ENCODE data around the gene MCEMP1. TPM values are rescaled to one million over a fixed set of nuclear protein-coding genes. Genes with fewer than 3 reads are reported as not detected.

The MCEMP1 gene
- total RNA-seq, 6 experiments from 2014 or later = not detected

DNA sequence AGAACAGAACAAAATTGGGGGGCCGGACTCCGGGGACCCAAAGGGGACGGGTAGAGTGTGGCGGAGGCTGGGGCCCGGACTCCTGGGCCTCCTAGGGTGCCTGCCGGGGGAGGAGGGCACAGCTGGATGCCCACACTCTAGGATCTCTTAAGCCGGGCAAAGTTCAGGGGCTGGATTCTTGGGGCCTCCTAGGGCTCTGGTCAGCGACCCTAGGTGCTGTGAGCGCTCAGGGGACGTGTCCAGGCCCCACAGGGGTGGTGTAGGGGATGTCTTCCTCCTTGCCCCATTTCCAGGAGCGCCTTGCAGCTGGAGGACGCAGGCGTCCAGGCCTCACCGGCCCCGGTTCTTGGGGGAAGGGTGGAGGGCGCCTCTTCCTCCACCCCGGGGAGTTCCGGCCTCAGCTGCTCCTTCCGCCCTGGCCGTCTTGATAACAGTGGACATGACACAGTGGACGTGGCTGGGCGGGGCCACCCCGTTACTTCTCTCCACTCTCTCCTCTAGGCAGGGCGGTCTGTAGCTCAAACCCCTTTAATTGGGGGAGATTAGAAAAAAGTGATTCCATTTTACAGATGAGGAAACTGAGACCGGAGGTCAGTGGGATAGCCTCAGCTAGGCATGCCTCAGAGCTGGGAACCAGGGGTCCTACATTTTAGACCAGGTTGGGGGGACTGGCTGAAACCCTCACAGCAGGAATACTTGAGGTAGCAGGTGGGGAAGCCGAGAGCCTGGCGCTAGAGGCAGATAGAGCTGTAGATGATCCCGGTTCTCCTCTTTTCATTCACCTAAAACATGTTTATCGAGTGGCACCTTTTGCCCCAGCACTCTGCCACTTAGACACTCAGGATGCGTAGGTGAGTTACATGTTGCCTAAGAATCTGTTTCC is 39.3 kb upstream of the MCEMP1 start:
- Mint-ChIP-seq H3K4me1 (ENCODE audit: low read depth) (no peaks in the 10 kb centered on the region), H3K27me3 (ENCODE audit: insufficient read depth) (peaks cover 4% of the 10 kb centered on the region), H3K9me3 (peaks cover 4% of the 10 kb centered on the region; the same call in 1 of the 2 replicates)

DNA sequence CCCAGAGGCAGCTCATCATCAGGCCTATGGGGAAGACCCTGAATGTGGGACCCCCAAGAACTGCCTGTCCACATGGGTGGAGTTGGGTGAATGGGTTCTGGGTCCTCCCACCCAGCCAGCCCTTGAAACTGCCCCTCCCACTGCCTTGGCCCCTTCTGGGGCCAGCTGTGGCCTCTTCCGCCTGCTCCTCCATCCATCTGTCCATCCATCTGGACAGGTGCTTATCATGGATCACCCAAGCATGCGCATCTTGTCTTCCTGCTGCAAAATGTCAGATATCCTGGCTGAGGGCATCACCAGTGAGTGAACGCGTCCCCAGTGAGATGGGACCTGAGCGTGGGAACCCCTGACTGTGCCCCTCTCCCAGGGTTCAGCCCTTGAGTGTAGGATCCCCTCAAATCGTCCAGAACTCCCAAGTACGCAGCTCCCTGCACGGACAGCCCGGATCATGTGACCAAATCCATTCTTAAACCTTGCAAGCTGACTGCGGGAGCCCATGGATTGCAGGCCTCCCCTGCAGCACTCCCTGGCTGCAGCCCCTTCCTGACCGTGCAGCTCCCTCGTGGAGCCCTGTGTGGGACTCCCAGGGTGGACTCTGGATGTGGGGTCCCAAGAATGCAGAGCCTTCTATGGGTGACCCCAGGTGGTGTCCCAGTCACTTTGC is 38.0 kb upstream of the MCEMP1 start:
- Mint-ChIP-seq H3K27ac (no peak overlapping the region), H3K4me1 (ENCODE audit: low read depth) (no peaks in the 10 kb centered on the region), H3K9me3 (peaks cover 4% of the 10 kb centered on the region; the same call in 1 of the 2 replicates), H3K4me3 (no peak overlapping the region), H3K36me3 (ENCODE audit: low read depth) (no peaks in the 10 kb centered on the region), H3K27me3 (ENCODE audit: insufficient read depth) (peaks cover 4% of the 10 kb centered on the region)
- TF ChIP-seq, protein P1, sequence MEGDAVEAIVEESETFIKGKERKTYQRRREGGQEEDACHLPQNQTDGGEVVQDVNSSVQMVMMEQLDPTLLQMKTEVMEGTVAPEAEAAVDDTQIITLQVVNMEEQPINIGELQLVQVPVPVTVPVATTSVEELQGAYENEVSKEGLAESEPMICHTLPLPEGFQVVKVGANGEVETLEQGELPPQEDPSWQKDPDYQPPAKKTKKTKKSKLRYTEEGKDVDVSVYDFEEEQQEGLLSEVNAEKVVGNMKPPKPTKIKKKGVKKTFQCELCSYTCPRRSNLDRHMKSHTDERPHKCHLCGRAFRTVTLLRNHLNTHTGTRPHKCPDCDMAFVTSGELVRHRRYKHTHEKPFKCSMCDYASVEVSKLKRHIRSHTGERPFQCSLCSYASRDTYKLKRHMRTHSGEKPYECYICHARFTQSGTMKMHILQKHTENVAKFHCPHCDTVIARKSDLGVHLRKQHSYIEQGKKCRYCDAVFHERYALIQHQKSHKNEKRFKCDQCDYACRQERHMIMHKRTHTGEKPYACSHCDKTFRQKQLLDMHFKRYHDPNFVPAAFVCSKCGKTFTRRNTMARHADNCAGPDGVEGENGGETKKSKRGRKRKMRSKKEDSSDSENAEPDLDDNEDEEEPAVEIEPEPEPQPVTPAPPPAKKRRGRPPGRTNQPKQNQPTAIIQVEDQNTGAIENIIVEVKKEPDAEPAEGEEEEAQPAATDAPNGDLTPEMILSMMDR (IDR thresholded peaks at IDR 0.05) = no peak
- no peak for DNase-seq

More for the DNA sequence above, 39.3 kb upstream of the MCEMP1 start:
- Mint-ChIP-seq H3K27ac (no peak overlapping the region), H3K4me3 (no peak overlapping the region), H3K36me3 (ENCODE audit: low read depth) (no peaks in the 10 kb centered on the region)
- TF ChIP-seq, protein P1 (IDR thresholded peaks at IDR 0.05) = no peak
- DNase-seq = no peak

DNA sequence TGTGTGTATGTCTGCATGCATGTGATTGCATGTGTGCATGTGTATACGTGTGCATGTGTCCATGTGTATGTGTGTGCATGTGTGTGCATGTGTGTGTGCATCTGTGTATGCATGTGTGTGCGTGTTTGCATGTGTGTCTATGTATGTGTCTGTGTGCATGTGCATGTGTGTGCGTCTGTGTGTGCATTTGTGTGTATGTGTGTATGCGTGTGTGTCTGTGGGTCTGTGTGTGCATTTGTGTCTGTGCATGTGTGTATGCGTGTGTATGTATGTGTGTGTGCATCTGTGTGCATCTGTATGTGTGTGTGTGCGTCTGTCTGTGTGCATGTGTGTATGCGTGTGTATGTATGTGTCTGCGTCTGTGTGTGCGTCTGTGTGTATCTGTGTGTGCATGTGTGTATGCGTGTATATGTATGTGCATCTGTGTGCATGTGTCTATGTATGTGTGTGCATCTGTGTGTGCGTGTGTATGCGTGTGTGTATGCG is 37.0 kb upstream of the MCEMP1 start:
- no peak for DNase-seq
- no peak overlapping the region for H3K4me3 Mint-ChIP-seq
- H3K36me3 Mint-ChIP-seq (ENCODE audit: low read depth) = no peaks in the 10 kb centered on the region
- H3K9me3 Mint-ChIP-seq = peaks cover 4% of the 10 kb centered on the region; the same call in 1 of the 2 replicates
- TF ChIP-seq, protein P1 (IDR thresholded peaks at IDR 0.05) = no peak
- H3K27ac Mint-ChIP-seq = no peak overlapping the region
- peaks cover 4% of the 10 kb centered on the region for H3K27me3 Mint-ChIP-seq (ENCODE audit: insufficient read depth)
- no peaks in the 10 kb centered on the region for H3K4me1 Mint-ChIP-seq (ENCODE audit: low read depth)

DNA sequence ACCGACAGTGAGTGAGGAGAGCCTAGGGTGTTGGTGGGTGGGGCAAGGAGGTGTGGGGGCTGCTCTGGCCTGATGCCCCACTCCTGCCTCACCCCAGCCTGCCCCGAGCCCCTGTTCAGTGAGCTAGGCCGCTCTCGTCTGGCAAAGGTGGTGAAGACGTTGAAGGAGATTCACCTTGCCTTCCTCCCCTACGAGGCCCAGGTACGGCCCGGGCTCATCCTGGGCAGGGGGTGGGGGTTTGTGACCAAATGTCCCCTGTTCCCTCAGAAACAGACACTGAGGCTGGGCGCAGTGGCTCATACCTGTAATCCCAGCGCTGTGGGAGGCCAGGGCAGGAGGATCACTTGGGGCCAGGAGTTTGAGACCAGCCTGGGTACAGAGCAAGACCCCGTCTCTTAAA is 36.1 kb upstream of the MCEMP1 start:
- Mint-ChIP-seq H3K9me3 (peaks cover 4% of the 10 kb centered on the region; the same call in 1 of the 2 replicates), H3K4me1 (ENCODE audit: low read depth) (no peaks in the 10 kb centered on the region), H3K4me3 (no peak overlapping the region), H3K27ac (no peak overlapping the region), H3K36me3 (ENCODE audit: low read depth) (no peaks in the 10 kb centered on the region), H3K27me3 (ENCODE audit: insufficient read depth) (peaks cover 9% of the 10 kb centered on the region)
- DNase-seq = no peak
- TF ChIP-seq, protein P1 (IDR thresholded peaks at IDR 0.05) = no peak

DNA sequence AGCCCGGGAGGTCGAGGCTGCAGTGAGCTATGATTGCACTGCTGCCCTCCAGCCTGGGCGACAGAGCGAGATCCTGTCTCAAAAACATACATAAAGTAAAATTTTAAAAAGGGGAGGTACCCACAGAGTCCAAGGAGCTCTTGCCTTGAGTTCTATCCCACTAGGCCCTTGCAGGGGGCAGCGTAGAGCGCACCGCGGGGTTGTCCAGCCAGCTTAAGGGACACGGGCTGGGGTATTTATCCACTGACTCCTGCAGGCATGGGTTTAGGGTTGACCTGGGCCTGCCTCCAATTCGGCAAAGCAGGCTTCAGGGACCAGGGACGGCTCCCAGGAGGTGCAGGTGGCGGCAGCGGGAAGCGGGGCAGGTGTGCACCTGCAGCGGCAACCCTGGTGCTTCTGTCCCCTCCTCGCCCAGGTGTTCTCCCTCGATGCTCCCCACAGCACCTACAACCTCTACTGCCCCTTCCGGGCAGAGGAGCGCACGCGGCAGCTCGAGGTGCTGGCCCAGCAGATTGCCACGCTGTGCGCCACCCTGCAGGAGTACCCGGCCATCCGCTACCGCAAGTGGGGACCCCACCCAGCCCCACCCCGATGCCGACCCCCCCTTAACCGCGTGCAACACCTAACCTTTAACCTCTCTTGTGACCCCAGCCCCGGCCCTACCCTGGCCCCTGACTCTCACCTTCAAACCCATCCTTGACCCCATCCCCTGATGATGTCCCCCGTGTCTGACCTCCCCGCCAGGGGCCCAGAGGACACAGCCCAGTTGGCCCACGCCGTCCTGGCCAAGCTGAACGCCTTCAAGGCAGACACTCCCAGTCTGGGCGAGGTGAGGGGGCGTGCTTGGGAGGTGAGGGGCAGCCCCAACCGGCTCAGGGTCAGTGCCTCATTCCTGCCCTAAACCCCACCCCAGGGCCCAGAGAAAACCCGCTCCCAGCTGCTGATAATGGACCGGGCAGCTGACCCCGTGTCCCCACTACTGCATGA is 35.3 kb upstream of the MCEMP1 start:
- Mint-ChIP-seq H3K9me3 (peaks cover 4% of the 10 kb centered on the region; the same call in 1 of the 2 replicates), H3K36me3 (ENCODE audit: low read depth) (no peaks in the 10 kb centered on the region), H3K27ac (no peak overlapping the region), H3K27me3 (ENCODE audit: insufficient read depth) (peaks cover 11% of the 10 kb centered on the region), H3K4me3 (no peak overlapping the region), H3K4me1 (ENCODE audit: low read depth) (no peaks in the 10 kb centered on the region)
- no peak for DNase-seq
- TF ChIP-seq, protein P1 (IDR thresholded peaks at IDR 0.05) = no peak

All from HFFc6 (cell line).